GM18870 (cell line): ENCODE data around the gene RBFOX2.

ENCODE experiments used
- ATAC-seq: cut with Tn5 transposase; IDR thresholded peaks from one replicate; pipeline ENCODE4 v1.9.1; 2021; ENCODE audit warnings: moderate library complexity; ENCODE audit not compliant: unreplicated experiment

Gene RBFOX2

DNA sequence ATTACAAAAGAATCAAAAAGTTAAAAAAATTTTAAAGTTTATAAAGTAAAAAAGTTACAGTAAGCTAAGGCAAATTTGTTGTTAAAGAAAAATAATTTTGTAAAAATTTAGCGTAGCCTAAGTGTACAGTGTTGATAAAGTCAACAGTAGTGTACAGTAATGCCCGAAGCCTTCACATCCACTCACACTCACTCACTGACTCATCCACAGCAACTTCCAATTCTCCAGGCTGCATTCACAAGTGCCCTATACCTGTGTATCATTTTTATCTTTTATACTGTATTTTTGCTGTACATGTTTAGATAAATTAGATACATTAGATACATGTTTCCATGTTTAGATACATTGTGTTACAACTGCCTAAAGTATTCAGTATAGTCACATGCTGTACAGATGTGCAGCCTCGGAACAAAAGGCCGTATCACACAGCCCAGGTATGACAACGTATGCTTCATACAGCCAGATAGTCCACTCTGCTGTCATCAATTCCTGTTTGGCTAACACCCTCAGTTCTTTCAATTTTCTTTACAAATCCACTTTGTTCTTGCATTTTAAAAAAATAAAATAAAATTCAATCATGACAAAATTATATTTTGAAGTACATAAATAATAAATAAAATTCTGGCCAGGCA lies 80.7 kb downstream of the RBFOX2 start:
- no peak for ATAC-seq

DNA sequence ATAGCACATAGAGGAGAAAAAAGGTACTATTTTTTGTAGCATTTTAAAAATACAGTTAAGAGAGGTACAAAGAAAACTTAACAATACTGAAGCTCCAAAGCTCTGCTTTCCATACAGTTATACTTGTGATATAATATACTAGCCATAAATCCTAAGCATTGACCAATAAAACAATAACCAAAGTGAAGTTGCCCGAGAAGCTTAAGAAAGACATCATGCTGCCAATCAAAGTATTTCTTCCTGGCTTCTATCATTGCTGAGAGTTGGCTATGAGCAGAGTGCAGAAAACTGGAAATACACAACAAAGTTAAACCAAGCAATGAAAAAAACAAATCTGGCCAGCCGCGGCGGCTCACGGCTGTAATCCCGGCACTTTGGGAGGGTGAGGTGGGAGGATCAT lies 84.2 kb downstream of the RBFOX2 start:
- ATAC-seq = no peak

DNA sequence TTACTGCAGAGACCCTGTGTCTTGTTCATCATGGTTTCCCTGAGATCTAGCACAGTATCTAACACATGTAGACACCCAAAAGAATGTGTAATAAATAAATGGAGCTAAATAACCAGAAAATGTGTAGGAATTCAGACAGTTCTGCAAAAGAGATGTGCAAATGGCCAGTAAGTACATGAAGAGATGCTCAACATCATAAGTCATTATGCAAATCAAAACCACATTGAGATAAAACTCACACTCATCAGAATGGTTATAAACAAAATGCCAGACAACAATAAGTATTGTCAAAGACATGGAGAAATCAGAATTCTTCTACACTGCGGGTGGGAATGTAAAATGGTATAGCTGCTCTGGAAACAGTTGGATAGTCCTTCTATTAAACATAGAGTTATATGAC lies 88.5 kb downstream of the RBFOX2 start:
- ATAC-seq = no peak

DNA sequence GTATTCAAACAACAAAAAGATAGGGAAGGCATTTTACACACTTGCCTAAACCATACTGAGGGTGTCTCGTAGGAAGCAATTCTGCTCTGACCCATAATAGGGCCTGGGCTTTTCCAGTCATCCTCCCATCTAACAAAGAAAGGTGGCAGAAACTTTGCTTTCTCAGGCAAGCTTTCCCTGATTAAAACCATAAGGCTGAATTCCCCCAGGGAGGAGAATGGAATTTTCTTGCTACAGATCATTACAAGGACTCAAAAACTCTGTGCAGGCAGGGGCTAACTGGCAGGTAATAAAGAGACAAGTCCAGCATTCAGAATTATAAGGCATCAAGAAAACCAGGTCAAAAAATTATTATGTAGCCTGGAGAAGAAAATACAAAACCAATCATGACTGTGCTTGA lies 90.4 kb downstream of the RBFOX2 start:
- ATAC-seq = no peak

DNA sequence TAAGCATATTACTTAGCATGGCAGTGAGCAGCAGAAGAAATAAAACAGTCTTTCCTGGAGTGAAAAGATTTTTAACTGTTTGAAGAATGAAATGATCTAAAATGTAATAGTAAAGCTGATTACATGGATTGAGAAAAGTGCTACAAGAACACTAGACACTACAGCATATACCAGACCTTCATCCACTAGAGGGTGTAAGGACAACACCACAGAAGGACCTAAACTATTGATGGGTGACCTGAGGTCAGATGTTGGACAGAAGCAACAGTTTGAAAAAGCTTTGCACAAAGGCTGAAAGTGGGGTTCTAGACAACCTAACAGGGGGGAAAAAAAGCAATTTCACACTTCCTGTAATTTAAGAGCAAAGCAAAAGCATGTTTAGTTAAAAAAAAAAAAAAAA lies 97.7 kb downstream of the RBFOX2 start:
- ATAC-seq = no peak

DNA sequence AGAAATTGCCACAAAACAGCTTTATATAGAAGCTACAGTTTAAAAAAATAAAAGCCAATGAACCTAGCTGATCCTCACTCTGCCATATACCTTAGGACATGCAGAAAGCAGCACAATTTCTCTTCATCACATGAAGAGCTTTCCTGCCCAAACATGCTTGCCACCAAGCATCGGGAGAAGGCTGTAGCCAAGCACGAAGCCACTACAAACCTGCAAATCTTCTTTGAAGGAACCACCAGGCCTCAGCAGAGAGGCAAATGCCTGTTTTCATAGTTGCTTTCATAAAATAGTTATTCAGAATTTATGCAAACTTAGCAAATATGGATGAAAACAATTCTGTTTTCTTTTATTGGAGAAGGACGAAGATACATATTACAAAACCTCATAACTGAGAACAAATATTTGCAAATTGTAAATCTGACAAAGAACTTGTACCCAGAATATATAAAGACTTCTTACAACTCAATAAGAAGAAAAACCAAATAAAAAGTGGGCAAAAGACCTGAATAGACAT lies 100.3 kb downstream of the RBFOX2 start:
- ATAC-seq = no peak

DNA sequence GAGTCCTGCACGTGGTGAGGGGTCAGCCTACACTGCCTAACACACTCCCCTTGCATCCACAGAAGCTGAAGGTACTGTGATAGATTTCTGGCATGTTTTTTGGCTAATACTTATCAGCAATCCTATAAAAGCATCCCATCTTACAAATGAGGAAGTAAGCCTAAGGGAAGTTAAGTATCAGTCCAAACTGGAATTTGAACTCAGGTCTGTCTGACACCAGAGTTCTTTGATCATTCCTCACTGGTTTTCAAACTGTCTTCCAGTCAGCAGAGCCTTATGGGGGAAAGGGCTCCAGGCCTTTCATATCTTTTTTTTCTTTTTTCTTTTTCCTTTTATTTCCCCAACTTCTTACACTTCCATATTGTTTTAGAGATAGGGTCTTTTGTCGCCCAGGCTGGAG lies 105.6 kb downstream of the RBFOX2 start:
- ATAC-seq = no peak

DNA sequence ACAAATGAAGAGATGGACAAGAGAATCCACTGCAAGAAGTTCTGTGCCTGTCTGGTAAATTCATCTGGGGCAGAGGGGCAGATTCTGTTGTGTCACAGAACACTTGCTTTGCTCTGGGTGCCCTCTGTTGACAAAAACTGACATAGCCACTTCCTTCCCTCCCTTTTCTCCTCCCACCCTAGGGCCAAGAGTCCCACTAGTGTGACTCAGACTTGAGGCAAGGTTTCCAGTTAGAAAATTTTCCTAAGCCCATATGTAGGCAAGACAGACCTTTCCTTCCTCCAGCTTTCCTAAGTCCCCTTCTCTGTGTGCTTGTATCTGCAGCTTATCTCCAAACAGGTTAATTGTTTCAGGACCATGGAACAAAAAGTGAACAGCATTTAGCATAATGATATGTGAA lies 106.8 kb downstream of the RBFOX2 start:
- no peak for ATAC-seq

DNA sequence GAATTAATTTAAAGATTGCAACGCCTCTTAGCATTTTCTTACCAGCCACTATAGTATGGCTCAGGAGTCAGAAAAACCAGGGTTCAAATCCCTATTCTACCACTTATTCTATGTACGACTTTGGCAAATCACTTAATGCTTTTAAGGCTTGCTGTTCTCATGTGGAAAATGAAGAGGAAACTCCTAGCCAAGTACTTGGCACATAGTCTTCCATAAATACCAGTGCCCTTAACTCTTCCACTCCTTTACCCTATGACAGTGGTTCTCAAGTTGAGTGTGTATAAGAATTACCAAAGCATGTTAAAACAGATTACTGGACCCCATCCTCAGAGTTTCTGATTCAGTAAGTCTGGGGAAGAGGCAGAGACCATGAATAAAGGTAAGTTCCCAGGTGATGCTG lies 107.6 kb downstream of the RBFOX2 start:
- ATAC-seq = no peak

DNA sequence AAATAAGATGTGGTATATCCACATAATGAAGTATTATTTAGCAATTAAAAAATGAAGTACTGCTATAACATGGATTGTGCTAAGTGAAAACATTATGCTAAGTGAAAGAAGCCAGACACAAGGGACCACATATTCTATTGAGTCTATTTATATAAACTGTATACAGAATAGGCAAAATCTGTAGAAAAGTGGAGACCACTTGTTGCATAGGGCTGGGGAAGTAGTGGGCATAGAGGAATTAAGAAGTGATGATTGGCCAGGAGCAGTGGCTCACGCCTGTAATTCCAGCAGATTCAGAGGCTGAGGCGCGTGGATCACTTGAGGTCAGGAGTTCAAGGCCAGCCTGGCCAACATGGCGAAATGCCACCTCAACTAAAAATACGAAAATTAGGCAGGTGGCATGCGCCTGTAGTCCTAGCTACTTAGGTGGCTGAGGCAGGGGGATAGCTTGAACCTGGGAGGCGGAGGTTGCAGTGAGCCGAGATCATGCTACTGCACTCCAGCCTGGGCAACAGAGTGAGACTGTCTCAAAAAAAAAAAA lies 109.6 kb downstream of the RBFOX2 start:
- no peak for ATAC-seq

DNA sequence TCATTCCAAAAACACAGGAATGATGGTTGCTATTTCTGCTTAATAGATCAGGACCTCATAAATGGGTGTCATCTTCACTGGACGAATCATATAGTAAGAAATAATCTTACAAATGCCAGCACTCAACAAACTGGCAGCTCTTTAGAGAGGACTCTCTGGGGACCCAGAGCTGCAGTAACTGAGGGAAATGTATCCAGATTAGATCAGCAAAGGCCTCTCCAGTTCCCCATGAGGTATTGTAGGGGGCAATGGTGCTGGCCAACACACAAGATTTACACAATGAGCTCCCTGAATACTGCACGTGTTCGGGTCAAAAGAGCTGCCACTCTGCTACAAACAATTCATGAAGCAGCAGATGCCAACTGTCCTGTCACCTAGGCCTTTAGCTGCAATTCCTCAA lies 110.2 kb downstream of the RBFOX2 start:
- no peak for ATAC-seq

DNA sequence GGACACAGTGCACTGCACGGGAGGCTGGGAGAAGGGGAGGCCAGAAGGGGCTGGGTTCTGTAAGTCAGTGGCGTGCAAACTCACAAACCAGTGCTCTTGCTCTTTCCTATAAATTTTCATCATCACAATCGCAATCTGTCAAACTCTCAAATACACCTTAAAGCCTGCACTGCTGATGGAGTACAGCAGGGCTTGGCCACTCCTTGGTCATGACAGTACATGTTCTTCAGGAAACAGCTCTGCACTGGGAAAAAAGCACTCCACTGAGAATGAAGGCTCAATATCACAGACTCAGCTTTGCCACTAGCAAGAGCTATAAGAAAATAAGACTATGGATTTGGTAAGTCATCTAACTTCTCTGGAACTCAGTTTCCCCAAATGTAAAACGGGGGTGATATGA lies 111.0 kb downstream of the RBFOX2 start:
- no peak for ATAC-seq

DNA sequence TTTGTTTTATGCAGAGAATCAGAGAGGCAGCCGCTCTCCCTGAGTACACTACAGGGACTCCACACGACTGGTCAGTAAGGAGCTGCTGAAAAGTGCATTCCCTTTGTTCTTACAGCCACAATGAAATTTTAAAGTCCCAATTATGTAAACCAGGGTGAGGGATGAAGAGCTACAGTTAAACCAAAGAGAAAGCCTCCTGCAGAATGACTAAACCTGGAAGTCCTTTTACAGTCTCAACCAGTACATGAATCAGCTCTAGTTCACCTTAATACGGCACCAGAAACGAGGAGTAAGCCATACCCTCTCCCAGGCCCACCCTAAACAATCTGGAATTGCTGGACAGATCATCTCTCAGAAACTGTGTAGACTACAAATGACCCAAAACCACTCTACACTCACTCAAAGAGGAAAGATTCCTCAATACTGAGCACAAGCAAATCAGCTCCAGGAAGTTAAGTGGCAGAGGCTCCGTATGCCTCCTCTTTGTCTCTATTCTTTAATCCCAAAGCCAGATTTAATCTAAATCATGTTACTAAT lies 113.1 kb downstream of the RBFOX2 start:
- no peak for ATAC-seq

DNA sequence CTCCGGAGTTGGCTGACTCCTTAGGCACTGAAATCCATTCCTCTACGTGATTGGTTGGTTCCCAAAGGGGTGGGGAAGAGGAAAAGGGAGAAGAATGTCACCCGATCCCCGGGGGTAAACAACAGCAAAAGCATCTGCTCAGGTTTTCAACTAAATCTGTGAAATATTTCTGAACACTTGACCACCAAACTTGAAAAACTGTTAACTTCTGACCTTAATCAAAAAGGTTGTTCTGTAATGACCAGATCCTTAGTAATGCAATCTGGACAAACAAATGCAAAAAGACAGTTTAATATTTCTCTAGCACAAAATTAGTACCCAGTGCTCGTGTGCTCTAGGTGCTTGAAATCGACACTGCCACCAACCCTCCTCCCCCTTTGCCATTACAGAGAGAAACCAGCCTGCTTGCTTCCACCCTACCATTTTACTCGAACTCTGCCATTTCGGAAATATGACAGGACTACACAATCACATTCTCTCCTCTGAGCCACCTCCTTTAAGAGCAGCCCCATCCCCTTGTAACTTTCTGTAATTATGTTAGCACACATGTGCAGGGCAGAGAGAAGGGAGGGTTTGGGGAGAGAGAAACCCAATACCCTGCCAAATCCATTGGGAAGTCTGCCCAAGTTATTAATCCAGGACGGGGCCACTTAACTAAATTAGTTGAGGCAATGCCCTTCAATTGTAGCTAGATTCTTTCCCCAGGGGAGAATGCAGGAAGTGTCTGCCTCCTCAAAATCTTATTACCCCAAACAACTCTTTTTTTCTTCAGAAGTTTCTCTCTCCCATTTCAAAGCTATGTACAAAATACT lies 113.8 kb downstream of the RBFOX2 start:
- no peak for ATAC-seq

DNA sequence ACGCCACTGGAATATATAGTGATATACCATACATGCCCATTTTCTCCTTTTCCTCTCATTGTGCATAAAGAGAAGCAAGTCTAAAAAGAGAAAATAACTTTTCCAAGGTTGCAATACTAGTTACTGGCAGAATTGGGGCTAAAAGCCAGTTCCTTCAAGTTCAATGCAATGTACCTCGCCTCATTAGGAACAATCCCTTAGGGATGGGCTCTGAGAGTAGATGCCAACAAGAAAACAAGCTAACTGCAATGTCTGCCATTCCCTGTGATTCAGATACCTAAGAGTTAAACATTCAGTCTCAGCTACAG lies 114.3 kb downstream of the RBFOX2 start:
- ATAC-seq = no peak

DNA sequence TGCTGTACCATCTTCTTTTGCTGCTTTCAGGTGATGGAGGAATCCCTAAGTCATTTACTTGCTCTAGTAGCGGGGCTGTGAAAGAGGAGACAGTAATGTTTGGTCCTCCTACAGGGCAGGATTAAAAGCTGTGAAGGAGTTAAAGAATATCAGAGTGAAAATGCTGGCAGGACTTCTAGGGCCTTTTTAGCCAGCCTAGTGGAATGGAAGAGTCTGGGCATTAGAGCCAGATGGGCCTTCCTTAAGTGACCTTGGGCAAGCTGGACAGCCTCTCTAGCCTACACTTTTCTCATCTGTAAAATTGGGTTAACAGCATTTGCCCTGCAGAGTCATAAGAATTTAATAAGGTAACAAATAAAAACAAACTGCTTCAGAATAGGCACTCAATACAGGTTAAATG lies 114.7 kb downstream of the RBFOX2 start:
- ATAC-seq = no peak

DNA sequence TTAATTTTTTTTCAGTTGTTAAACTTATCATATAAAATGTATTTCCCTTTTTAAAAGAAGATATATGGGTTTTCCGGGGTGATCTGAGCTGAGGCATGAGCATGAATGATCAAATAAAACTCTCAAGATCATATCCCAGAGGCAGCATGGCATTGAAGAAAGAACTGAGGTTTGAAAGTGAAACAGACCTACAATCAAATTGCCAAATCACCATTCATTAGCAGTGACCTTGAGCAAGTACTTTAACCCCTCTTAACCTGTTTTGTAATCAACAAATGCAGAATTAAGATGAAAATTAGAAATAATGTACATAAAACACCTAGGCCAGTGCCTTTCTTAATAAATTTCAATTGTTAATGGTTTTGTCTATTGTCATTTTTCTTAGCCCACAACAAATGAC lies 116.0 kb downstream of the RBFOX2 start:
- no peak for ATAC-seq

DNA sequence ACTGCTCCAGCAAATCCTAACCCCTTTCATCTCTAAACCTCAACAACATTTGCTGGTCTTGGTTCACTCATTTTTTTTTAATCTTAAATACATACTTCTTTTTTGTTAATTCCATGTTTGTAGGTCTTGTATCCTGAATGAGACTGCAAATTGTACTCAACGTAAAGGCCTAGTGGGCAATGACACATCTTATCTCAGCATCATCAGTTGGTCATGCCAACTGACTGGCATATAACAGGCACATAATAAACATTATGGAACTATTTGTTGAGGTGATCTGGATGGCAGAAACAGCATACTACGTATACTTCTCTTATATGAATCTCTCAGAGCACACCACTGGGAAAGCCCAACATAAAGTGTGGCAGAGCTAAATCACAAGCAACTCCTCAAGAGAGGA lies 116.7 kb downstream of the RBFOX2 start:
- no peak for ATAC-seq

DNA sequence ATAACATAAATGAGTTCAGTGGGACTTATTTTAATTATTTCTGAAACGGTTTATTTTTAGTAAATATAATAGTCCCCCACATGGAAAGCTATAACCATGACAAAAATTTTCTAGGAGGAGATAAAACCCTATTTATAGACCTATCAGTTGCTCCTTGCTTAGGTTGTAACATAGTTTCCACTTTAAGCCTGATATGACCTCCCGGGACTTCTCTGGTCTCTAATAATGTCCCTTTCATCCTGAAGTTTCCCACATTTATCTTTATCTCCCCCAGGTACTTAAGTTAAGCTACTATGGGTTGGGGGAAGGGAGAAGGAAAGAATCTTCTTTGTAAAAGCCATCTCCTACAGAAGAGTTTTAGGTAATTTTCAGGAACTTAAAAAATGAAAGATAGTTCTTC lies 117.7 kb downstream of the RBFOX2 start:
- no peak for ATAC-seq

DNA sequence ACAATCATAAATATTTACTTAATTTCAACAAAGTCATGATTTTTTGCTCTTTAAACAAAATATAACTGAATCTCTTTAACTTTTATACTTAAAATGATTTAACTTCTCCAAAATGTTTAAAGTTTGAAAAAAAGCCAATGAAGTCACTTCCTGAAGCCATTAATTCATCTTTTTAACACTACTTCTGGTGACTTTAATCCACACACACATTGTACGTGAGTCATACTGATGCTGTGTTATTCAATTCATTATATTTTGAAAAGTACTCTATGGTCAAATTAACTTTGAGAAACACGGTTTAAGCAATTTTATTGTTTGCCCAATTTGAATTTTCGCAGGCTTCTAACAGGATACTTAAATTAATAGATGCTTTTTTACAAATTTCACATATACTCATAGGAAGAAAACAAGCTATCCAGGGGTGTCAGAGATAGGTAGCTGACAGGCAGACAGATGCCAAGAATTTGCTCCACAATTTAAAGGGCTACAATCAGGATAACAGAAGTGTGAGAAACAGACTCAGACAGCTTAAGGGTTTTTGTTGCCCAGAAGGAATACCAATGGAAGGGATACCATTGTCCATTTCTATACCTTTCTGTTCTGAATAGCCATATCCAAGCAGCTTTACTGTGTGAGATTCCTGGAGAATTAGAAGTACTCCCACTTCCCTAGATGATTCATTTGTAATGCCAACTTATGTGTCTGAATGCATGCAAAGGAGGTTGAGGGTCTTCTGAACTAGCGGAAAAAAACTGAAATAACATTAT lies 118.4 kb downstream of the RBFOX2 start:
- no peak for ATAC-seq

DNA sequence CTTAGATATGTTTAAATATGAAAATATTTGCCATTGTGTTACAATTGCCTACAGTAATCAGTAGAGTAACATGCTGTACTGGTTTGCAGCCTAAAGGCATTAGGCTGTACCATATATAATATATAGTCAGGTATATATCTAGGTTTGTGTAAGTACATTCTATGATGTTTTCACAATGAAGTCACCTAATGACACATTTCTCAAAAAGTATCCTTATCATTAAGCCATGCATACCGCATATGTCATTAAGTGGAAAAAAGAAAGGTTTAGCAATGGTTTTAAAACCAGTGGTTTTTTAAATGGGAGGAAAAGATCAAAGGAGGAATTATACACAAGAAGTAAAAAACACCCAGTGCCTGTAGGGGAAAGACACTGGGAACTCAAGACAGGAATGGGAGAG lies 122.7 kb downstream of the RBFOX2 start:
- ATAC-seq = no peak
